ENCODE results near the gene POGLUT3.

- TF ChIP-seq POLR2A (IDR thresholded peaks at IDR 0.05; ENCODE audit: low read depth, low read length) (no peak), TAF1 (IDR thresholded peaks at IDR 0.05; ENCODE audit: borderline replicate concordance, low read depth, low read length) (no peak)
Observed at GRCh38 chr11:108530426-108530825, 32.2 kb upstream of the POGLUT3 start.

All from GM12892 (cell line).